ENCODE data around the gene P2RY8. TPM values are rescaled to one million over a fixed set of nuclear protein-coding genes. Genes with fewer than 3 reads are reported as not detected.

P2RY8 gene
- total RNA-seq, 1 experiment from 2014 or later = 0.37 TPM

- Mint-ChIP-seq H3K9me3 (peaks cover 23% of the 10 kb centered on the region), H3K36me3 (peaks cover 24% of the 10 kb centered on the region), H3K4me3 (peak within 1 kb of the TSS; percentile 83), H3K27me3 (ENCODE audit: low read depth) (no peaks in the 10 kb centered on the region), H3K27ac (0 out of 2 replicates have a peak within 1 kb of the TSS, but pooled peaks have one; percentile 63), H3K4me1 (no peaks in the 10 kb centered on the region)
- DNase-seq (ENCODE audit: low spot score) = peak; percentile 100
- CTCF ChIA-PET = no interaction called here
- peak; percentile 91 for ATAC-seq
- POLR2A ChIA-PET = no interaction called here
- peak; percentile 80 for TF ChIP-seq TEAD1 (CRISPR knock-in tag; IDR thresholded peaks at IDR 0.05)
- peak; percentile 55; the same call in 1 of the 2 replicates for TF ChIP-seq USF1 (CRISPR knock-in tag; IDR thresholded peaks at IDR 0.05)
- 0 out of 2 replicates have a peak, but pooled peaks have one; percentile 64 for TF ChIP-seq HMGXB4 (CRISPR knock-in tag; IDR thresholded peaks at IDR 0.05)
- peak; percentile 81; the same call in 1 of the 2 replicates for TF ChIP-seq E2F5 (CRISPR knock-in tag; IDR thresholded peaks at IDR 0.05)
- TF ChIP-seq RORB (CRISPR knock-in tag; IDR thresholded peaks at IDR 0.05) = no peak
- TF ChIP-seq CREB1 (CRISPR knock-in tag; IDR thresholded peaks at IDR 0.05) = 0 out of 2 replicates have a peak, but pooled peaks have one; percentile 46
- no peak for TF ChIP-seq PREB (CRISPR knock-in tag; IDR thresholded peaks at IDR 0.05; ENCODE audit: borderline replicate concordance)
- TF ChIP-seq SMAD3 (CRISPR knock-in tag; IDR thresholded peaks at IDR 0.05; ENCODE audit: borderline replicate concordance) = peak; percentile 79; the same call in 1 of the 2 replicates
- 0 out of 2 replicates have a peak, but pooled peaks have one; percentile 69 for TF ChIP-seq ZNF232 (CRISPR knock-in tag; IDR thresholded peaks at IDR 0.05)
- 0 out of 2 replicates have a peak, but pooled peaks have one; percentile 49 for TF ChIP-seq CREM (CRISPR knock-in tag; IDR thresholded peaks at IDR 0.05)
- no peak for TF ChIP-seq CBFB (CRISPR knock-in tag; IDR thresholded peaks at IDR 0.05; ENCODE audit: low read depth)
- TF ChIP-seq FOXP4 (CRISPR knock-in tag; IDR thresholded peaks at IDR 0.05) = 0 out of 2 replicates have a peak, but pooled peaks have one; percentile 68
- TF ChIP-seq MAX (CRISPR knock-in tag; IDR thresholded peaks at IDR 0.05) = peak; percentile 69
- TF ChIP-seq MYBL2 (CRISPR knock-in tag; IDR thresholded peaks at IDR 0.05) = peak; percentile 49; the same call in 1 of the 2 replicates
- TF ChIP-seq USF2 (CRISPR knock-in tag; IDR thresholded peaks at IDR 0.05) = no peak; the same call in 1 of the 2 replicates
- TF ChIP-seq E2F1 (CRISPR knock-in tag; IDR thresholded peaks at IDR 0.05) = peak; percentile 70; the same call in 1 of the 2 replicates
- TF ChIP-seq ARID4B (CRISPR knock-in tag; IDR thresholded peaks at IDR 0.05; ENCODE audit: borderline replicate concordance) = peak; percentile 84
- peak; percentile 72; the same call in 1 of the 2 replicates for TF ChIP-seq FOXK1 (CRISPR knock-in tag; IDR thresholded peaks at IDR 0.05)
- peak; percentile 73; the same call in 1 of the 2 replicates for TF ChIP-seq FOXP1 (CRISPR knock-in tag; IDR thresholded peaks at IDR 0.05; ENCODE audit: borderline replicate concordance)
- TF ChIP-seq SP1 (CRISPR knock-in tag; conservative IDR thresholded peaks at IDR 0.05) = peak; percentile 98
- TF ChIP-seq TCF7 (CRISPR knock-in tag; IDR thresholded peaks at IDR 0.05; ENCODE audit: low read depth) = 0 out of 2 replicates have a peak, but pooled peaks have one; percentile 67
- TF ChIP-seq PRRX2 (CRISPR knock-in tag; IDR thresholded peaks at IDR 0.05) = no peak
Observed at GRCh38 chrX:1452516-1453394, 84.2 kb downstream of the P2RY8 start, which contains the start of gene ASMTL. TSS of gene ASMTL (minus strand) at chrX:1452909. CDS start at chrX:1452840, 69 bp downstream.
